ENCODE data around the gene C10orf90.

Gene C10orf90

DNA sequence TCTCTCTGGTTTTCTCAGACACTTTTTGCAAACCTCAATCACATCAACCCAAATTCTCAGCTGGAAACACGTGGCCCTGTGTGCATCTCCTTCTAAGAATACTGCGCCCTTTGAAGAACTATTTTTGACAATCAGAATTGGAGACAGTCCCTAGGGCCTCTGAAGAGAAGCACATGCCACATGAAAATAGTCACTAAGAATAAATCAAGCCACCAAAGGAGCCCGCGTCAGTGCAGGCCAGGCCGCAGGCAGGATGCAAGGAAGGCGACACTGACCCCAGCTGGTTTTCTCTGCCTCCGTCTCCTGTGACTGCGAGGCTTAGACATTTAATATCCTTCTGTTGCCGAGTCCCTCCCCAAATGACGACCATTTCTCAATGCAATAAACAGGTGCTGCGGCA, 194.2 kb downstream of the C10orf90 start:
- DNase-seq (ENCODE audit: extremely low read depth, low read depth), result no peak
- TF ChIP-seq, protein P1, sequence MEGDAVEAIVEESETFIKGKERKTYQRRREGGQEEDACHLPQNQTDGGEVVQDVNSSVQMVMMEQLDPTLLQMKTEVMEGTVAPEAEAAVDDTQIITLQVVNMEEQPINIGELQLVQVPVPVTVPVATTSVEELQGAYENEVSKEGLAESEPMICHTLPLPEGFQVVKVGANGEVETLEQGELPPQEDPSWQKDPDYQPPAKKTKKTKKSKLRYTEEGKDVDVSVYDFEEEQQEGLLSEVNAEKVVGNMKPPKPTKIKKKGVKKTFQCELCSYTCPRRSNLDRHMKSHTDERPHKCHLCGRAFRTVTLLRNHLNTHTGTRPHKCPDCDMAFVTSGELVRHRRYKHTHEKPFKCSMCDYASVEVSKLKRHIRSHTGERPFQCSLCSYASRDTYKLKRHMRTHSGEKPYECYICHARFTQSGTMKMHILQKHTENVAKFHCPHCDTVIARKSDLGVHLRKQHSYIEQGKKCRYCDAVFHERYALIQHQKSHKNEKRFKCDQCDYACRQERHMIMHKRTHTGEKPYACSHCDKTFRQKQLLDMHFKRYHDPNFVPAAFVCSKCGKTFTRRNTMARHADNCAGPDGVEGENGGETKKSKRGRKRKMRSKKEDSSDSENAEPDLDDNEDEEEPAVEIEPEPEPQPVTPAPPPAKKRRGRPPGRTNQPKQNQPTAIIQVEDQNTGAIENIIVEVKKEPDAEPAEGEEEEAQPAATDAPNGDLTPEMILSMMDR (IDR thresholded peaks at IDR 0.05; ENCODE audit: low read depth, low read length), result no peak

DNA sequence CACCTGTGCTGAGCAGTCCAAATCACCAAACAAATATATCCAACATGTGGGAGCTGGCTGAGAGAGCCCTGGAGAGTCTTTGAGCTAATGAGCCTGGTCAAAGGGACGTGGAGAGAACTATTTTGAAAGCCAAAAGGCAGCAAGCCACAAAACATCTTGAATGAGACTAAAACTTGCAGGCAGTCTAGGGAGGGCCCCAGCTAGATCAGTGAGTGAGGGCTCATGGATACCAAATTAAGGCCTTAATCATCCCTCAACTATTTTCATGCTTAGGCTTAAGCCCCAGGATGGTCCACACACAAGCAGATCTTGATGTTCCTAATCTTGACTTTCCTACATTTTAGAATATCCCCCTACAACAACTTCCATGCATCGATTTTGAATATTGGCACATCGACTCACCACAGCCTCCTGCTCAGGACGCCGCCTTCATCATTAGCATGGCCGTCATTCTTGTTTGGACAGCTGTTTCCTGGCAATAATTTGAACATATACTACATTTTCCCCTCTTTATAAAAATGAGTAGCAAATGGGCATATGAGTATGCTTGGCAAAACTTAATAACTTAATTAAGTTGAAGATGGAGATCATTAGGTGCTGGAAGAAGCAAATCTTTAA, 195.3 kb downstream of the C10orf90 start:
- DNase-seq (ENCODE audit: extremely low read depth, low read depth), result no peak

DNA sequence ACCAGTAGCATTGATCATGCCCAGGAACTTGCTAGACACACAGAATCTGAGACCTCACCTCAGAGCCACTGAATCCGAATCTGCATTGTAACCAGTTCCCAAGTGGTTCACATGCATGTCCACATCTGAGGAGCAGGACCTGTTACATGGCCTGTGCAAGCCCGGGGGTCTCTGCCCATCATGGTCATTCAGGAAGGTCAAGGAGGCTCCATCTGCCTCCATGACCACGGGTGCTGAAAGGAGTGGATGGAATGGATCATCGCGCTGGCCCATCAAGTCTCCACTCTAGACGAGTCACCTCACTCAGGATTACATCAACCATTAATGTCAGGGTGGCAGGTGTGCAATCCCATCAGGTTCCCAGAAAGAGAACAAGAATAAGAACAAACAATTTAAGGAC, 196.5 kb downstream of the C10orf90 start:
- no peak for DNase-seq (ENCODE audit: extremely low read depth, low read depth)

More for the DNA sequence above, 195.3 kb downstream of the C10orf90 start:
- TF ChIP-seq, protein P1 (IDR thresholded peaks at IDR 0.05; ENCODE audit: low read depth, low read length), result no peak

DNA sequence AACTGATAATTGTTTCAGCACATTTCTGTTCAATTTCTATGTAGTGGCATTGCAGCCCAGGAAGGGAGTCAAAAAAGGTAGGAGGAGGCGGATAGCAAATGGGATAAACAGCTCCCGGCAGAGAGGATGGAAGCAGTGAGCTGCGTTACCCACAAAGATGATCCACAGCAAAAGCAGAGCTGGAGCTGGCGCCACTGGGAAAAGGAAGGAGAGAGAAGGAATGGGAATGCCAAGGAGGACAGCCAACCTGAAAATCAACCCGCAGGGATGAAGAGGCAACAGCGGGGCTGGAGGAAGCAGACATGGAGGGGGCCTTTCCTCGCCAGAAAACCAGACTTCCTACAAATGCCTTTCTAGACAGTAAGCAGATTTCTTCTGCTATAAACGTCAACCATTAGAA, 199.5 kb downstream of the C10orf90 start:
- TF ChIP-seq, protein P1 (IDR thresholded peaks at IDR 0.05; ENCODE audit: low read depth, low read length), result no peak
- no peak for DNase-seq (ENCODE audit: extremely low read depth, low read depth)

More for the DNA sequence above, 196.5 kb downstream of the C10orf90 start:
- TF ChIP-seq, protein P1 (IDR thresholded peaks at IDR 0.05; ENCODE audit: low read depth, low read length), result no peak

DNA sequence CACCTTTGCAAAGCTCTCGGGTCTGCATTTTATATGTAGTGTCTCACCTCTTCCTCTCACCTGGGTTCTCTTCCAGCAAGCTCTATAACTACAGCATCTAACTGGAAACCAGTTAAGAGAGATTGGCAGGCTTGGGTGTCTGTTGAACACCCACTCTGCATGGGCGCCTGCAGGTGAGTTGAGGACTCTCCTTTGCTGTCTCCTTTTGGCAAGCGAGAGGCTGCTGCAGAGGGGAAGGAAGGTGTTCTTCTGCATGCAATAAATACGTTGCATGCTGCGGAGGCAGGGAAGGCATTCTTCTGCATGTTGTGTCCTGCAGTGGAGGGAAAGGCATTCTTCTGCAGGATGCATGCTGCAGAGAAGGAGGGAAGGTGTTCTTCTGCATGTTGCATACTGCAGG, 200.8 kb downstream of the C10orf90 start:
- no peak for DNase-seq (ENCODE audit: extremely low read depth, low read depth)
- TF ChIP-seq, protein P1 (IDR thresholded peaks at IDR 0.05; ENCODE audit: low read depth, low read length), result no peak

DNA sequence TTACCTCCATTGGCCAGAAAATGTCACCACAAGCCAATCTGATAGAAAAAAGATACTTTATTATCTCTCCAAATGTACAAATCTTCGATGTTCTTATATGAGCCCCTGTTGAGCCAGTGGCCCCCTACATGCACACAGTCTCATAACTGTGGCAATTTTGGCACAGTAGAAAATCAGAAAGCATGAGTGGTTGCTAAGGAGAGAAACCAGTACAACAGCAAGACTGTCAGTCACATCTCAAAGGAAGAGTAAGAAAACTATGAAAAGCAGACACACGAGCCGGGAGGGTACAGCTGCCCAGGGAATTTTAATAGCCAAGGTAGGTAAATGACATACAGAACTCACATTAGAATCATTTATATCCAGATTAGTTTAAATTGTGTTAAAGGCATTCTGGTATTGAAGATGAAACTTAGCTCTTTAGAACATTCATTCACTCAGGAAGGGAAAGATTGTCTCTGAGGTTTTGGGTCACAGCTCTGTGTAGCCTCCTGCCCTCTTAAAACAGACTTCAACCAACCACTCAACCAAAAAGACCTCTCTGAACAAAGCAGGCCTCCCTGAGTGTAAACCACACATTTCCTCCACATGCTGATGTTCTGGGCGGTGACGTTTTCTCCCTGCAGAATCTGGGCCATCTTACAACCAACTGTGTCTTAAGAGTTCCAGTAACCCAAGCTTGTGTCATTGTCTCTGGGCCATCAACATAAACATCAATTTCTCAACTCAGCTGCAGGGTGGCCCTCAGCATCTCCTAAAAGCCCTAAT, 201.4 kb downstream of the C10orf90 start:
- TF ChIP-seq, protein P1 (IDR thresholded peaks at IDR 0.05; ENCODE audit: low read depth, low read length), result no peak
- no peak for DNase-seq (ENCODE audit: extremely low read depth, low read depth)

DNA sequence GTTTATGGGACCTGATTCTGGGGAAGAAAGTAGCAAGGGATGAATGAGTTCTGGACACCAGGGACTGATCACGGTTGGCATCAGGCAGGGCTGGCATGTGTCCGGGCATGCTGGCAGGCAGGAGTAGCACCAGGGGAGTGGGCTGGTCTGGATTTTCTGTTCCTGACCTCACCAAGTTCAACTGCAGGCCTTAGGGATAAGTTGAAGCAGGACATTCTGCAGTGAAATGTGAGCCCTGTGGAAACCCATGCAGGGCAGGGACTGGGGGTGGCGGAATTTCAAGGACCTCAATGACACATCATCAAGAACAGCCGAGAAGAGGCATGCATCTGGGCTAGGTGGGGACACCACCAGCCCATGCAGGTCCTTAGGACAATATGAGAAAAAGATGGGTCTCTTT, 202.0 kb downstream of the C10orf90 start:
- TF ChIP-seq, protein P1 (IDR thresholded peaks at IDR 0.05; ENCODE audit: low read depth, low read length), result no peak
- no peak for DNase-seq (ENCODE audit: extremely low read depth, low read depth)
